ENCODE results near the gene PGD.
"Not testable (repeated sequence)": the region's sequence is repeated elsewhere in the genome, so short reads cannot be mapped to it uniquely, and the experiment has no call there.

The PGD gene

DNA sequence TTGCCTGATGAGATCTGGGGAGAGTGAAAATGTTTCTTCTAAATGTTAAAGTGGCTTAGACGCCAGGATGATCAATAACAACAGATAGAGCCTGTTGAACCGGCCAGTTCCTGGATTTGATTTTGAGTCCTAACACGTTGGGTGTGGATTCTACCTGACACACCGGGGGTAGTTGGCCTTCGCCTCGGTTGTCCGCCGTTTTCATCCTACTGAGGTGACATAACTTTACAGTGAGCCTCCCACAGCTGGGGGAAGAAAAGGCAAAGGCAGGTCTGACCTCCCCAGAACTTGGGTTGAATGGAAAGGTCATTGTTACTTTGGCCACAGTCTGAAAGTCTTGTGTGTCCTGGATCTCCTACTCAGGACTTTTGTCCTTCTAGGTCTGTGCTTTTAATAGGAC is 1.1 kb downstream of the PGD start:
- DNase-seq = no peak

DNA sequence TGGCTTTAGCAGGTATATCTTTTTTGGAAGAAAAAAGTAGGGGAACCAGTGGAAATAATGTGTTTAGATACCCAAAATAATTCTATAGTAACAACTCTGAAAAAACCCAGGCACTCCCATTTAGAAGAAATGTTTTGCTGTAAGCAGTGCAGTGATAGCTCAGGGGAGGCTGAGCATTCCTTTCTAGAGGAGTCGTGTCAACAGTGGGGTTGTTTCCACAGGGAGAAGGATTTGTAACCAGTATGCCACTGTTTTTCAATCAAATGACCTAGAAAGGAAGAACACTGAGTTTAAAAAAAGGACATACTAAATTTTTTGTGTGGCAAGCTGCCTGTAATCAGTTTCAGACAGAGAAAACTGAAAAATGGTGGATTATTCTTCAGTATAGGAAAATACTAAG is 2.4 kb downstream of the PGD start:
- no peak for DNase-seq

DNA sequence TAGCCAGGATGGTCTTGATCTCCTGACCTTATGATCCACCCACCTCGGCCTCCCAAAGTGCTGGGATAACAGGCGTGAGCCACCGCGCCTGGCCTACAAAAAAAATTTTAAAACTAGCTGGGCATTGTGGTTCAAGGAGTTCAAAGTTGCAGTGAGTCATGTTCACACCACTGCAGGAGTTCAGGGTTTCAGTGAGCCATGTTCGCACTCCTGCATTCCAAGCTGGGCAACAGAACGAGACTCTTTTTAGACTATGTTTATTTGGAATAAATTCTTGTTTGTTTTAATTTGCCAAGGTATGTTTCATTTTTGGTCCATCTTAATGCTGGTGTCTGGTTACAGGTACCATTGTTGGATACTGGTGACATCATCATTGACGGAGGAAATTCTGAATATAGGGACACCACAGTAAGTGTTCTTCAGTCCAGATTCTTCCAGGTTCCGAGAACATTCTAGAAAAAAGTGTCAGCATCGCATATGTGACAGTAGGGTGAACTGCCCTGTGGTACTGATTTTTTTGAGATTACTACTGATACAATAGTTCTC is 3.9 kb downstream of the PGD start:
- no peak for DNase-seq

DNA sequence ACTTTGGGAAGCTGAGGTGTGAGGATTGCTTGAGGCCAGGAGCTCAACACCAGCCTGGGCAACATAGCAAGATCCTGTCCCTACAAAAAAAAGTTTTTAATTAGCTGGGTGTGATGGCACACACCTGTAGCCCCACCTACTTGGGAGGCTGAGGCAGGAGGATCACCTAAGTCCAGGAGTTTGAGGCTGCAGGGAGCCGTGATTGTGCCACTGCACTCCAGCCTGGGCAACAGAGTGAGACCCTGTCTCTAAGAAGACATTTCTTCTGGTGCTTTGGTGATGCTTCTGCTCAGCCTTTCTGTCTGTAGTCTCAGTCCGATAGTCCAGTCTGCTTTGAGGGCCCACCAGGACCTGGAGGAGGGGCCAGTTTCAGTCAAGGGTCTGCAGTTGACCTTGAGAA is 8.3 kb downstream of the PGD start:
- no peak for DNase-seq

DNA sequence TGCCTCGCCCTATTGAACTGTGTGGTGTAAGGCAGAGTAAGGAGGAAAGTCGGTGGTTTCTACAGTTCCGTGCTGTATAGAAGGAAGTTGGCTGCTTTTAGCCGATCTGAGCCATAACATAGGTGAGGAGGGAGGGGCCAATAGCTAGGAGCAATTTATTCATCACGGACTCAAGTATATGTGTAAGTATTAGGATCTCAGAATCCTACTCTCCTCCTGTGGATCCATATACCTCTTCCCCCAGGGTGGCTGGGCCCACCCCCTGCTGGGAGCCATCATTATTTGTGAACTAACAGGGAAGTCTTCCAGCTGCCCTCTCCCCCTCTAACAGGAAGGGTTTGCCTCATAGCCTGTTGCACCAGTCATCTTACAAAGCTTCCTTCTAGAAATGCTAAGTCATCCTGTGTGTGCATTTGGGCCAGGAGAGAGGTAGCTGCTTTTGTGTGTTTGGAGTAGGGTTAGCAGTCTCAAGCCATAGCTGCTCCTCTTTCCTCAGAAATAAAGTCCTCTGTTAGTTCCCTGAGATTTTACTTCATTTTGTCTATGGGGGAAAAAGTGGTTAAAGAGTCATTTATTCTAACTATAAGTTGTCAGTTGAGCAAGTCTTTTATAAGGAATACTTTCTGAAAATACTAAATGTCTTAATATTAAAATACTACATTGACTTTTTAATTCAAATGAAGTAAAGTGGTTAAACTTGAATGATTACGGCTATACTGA is 16.5 kb downstream of the PGD start:
- peak; percentile 14 for DNase-seq

DNA sequence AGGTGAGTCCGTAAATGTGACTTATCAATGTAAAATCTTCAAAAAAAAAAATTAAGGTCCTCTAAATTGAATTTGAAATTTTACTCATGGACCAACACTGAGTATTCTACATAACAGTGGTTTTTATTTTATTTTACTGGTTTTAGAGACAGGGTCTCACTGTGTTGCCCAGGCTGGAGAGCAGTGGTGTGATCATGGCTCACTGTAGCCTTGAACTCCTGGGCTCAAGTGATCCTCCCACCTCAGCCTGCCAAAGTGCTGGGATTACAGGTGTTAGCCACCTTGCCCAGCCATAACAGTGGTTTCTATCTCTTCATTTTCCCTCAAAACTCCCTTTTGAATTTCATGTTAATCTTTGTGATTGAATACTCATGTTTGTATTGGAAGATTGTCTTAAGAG is 17.1 kb downstream of the PGD start:
- not testable (repeated sequence) for DNase-seq

DNA sequence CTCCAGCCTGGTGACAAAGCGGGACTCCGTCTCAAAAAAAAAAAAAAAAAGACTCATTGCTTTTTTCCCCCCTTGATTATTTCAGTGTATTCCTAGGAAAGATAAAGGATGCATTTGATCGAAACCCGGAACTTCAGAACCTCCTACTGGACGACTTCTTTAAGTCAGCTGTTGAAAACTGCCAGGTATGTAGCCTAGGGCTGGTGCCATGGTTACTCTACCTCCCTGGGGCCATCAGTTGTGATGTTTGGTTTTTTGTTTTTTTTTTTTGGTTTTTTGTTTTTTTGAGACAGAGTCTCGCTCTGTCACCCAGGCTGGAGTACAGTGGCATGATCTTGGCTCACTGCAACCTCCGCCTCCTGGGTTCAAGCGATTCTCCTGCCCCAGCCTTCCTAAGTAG is 19.9 kb downstream of the PGD start:
- DNase-seq = not testable (repeated sequence)

DNA sequence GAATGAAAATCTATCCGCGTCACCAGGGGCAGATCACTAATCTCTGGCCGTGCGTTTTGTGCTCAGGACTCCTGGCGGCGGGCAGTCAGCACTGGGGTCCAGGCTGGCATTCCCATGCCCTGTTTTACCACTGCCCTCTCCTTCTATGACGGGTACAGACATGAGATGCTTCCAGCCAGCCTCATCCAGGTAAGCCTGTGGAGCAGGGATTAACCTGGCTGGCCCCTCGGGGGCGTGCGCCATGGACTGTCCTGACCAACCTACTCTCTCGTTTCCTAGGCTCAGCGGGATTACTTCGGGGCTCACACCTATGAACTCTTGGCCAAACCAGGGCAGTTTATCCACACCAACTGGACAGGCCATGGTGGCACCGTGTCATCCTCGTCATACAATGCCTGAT is 20.5 kb downstream of the PGD start:
- DNase-seq = no peak

DNA sequence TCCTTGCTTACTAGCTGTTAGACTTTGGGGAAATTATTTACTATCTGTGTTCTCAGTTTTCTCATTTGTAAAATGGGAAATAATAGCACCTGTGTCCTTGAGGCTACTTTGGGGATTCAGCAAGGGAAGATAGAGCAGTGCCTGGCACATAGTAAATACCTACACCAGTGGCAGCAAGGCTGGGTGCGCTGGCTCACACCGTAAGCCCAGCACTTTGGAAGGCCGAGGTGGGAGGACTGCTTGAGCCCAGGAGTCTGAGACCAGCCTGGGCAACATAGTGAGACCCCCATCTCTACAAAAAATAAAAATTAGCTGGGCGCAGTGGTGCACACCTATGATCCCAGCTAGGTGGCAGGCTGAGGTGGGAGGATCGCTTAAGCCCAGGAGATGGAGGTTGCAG is 22.8 kb downstream of the PGD start:
- no peak for DNase-seq

DNA sequence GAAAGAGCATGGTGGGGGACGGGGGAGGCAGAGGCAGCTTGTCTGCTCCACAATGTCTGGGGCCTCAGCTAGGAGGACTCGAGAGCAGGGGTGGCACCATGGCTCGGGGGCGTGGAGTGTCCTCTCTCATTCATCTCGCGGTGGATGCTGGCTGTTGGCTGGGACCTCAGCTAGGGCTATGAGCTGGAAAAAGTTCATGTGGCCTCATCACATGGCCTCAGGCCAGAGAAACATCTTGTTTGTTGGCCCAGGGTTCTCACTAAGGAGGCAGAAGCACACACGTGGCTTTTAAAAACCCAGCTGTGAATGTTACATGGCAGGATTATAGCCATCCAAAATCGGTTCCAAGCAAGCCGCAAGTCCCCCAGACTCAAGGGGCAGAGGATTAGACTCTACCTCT is 25.2 kb downstream of the PGD start:
- no peak for DNase-seq

DNA sequence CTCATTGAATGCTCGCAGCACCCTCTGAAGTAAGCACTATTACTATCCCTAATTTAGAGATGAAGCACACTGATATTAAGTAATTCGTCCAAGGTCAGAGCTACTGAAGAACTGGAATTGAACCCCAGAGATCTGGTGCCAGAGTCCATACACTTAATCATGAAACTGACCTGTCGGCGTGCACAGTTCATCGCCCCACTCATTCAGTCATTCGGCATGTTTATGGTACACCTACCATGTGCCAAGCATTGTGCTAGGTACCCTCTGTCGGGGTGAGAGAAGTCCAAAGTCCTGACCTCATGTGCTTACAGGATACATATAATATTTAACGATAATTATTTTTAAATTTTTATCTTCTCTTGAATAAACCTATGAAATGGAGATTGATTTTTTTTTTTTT is 25.8 kb downstream of the PGD start:
- no peak for DNase-seq

DNA sequence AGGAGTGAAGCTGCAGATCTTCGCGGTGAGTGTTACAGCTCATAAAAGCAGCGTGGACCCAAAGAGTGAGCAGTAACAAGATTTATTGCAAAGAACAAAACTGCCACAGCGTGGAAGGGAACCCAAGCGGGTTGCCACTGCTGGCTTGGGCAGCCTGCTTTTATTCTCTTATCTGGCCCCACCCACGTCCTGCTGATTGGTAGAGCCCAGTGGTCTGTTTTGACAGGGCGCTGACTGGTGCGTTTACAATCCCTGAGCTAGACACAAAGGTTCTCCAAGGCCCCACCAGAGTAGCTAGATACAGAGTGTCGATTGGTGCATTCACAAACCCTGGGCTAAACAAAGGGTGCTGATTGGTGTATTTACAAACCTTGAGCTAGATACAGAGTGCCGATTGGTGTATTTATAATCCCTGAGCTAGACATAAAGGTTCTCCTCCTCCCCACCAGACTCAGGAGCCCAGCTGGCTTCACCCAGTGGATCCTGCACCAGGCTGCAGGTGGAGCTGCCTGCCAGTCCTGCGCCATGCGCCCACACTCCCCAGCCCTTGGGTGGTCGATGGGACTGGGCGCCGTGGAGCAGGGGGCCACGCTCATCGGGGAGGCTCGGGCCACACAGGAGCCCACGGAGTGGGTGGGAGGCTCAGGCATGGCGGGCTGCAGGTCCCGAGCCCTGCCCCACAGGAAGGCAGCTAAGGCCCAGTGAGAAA is 27.1 kb downstream of the PGD start:
- not testable (repeated sequence) for DNase-seq

DNA sequence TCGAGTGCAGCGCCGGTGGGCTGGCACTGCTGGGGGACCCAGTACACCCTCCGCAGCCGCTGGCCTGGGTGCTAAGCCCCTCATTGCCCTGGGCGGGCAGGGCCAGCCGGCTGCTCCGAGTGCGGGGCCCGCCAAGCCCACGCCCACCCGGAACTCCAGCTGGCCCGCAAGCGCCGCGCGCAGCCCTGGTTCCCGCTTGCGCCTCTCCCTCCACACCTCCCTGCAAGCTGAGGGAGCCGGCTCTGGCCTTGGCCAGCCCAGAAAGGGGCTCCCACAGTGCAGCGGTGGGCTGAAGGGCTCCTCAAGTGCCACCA is 27.6 kb downstream of the PGD start:
- DNase-seq = not testable (repeated sequence)

DNA sequence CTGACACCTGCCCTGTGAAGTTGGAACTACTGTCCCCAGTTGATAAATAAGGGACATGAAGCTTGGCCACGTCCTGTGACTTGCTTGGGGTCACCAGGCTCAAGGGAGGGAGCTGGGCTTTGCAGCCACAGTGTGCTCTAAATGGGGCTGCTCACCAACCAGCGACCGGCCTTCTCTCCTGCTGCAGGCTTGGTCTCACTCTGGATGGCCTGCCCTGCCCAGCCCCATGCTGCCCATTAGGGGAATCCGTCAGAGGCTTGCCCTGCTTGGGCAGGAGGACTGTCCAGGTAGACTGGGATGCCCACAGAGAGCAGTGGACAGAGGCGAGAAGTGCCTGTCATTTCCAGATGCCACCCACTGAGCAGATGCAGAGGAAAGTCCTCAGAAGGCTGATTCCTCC is 30.1 kb downstream of the PGD start:
- no peak for DNase-seq

DNA sequence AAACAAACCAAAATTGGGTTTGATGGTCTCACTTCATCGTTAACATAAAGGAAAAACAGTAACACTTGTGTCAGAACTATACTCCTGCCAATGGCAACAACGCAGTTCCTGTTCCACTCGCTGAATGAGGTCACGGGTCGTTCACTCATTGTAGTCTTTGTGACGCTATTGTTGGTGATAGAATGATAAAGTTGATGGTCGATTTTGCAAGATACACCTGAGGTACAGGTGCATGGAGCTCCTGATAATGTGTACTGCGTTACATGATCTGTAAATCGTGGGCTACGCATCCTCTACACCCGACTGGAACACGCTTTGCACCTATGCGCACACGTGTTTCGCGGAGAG is 31.0 kb downstream of the PGD start:
- DNase-seq = no peak

DNA sequence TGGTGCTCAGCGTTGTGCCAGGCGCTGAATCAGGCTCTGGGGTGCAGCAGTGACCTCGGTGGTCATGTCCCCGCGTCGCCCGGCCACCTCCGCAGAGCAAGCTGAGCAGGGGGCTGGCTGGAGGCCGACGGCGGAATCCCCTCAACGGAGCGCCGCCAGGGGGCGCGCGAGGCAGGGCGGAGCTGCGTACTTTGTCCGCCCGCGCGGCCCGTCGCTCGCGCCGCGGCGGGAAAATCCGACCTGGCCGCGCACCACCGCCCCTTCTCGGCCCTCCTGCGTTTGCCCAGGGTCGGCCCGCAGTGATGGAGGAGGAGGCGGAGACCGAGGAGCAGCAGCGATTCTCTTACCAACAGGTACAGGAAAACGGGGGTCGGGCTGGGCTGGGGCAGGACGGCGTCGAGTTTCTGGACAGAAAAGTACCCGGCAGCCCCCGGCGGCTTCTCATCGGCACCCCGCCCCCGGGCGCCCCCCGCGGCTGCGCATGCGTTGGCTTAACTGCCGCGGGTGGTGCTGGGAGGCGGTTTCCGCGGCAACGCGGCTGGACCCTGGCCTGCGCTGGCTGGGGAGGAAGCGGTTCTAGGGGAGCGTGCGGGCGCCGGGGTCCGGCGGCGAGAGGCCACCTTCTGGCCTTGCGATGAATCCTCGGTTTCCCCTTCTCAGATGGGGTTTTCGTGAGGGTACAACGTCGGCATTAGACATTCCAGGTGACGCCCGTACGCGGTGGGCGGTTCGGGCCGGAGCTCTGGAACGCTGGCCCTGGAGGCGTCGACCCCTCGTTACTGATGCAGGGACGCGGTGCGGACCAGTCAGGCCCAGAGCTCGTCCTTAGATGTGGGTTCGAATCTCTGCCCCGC is 31.6 kb downstream of the PGD start, which contains the start of gene CENPS:
Gene CENPS (plus strand): TSS at position 218 of the 854 bp plus-strand sequence. CDS start 85 bp downstream, at position 303.
- peak; percentile 91 for DNase-seq

DNA sequence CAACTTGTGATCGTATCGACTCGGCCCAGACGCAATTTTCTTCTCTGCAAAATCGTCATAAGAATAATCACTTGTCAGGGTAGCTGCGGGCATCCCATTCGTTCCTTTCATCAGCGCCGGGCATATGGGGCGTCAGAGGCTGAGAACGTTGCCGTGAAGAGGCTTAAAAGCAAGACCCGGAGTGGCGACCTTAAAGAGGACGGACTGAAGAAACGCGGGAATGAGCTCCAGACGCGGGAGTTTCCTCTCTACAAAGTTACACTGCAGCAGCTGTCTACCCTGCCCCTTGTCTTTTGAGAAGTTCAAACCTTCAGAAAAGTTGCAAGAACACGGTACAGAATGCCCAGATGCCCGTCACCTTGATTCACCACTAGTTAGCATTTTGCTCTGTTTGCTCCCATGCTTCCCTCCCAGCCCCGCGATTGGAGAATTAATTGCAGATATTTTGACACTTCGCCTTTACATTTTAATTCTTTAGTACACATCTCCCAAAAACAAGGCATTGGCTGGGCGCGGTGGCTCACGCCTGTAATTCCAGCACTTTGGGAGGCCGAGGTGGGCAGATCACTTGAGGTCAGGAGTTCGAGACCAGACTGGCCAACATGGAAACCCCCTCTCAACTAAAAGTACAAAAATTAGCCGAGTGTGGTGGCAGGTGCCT is 32.3 kb downstream of the PGD start:
- DNase-seq = no peak

DNA sequence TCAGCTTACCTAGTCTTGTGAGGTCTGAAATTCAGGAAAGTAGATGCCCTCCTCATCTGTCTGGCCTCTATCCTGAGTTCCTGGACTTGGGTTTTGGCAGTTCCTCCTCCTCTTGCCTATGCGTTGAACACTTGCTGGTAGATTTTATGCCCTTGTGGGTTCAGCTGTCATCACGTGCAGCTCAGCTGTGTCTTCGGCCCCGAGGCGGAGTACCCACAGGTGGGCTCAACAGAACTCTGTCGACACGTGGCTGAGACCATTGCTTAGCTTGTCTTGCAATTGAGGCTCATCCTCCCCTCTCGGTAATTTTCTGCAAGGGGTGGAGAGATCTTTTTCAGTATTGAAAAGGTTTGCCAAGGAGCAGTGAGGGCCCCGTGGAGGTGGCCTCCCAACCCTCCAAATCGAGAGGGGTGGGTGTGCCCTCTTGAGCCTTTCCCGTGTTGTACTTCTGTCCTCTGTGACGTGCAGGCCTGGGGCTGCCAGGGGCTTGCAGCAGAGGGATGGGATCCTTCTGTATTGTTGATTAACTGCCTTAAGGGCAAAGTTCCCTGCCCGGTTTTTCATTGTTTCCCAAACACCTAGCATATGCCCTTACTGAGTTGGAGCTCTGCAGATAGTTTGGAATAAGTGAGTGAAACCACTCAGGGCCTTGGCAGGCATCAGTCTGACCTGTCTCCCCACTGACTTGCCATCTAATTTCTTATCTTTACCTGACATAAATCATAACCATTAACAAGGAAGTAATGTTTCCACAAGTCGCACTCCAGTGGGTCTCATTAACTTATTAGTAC is 34.2 kb downstream of the PGD start:
- DNase-seq = no peak

DNA sequence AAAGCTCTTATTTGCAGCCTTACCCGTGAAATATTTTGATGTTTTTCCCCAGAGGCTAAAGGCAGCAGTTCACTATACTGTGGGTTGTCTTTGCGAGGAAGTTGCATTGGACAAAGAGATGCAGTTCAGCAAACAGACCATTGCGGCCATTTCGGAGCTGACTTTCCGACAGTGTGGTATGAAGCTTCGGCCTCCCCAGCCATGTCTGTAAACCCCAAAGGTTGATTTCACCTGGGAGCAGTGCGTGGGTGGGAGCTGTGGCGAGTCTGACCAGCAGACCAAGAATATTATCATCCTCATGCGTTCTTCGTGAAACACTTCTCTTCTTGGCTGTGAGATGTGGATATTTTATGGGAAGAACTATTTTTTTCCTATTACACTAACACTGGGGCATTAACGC is 34.9 kb downstream of the PGD start:
- DNase-seq = no peak

DNA sequence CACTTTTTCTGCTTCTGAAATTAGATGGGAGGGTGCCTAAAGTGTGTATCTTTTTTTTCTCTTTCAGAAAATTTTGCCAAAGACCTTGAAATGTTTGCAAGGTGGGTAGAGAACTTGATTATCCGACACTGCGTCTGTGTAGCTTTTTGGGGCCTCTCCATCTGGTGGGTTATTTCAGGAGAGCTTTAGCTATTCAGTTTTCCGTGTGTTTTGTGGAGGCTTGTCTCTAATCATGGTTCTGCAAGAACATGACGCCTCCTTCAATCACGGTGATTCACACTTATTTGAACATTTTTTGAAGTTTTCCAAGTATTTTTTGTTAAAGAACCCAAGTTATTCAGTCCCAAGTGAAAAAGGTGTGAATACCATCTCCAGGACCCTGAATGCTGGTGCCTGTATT is 35.7 kb downstream of the PGD start:
- no peak for DNase-seq

DNA sequence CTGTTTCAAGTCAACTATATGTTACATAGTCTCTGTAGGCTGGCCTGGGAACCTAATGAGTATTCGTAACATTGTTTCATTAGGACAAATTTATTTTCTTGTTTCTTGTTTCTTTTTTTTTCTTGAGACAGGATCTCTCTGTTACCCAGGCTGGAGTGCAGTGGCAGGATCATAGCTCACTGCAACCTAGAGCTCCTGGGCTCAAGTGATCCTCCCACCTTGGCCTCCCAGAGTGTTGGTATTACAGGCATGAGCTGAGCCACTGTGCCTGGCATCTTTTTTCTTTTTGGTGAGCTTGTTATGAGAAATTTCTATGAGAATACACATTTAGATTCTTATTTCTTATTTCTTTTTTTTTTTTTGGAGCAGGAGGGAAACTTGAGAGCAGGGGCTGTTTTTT is 38.2 kb downstream of the PGD start:
- DNase-seq = no peak

DNA sequence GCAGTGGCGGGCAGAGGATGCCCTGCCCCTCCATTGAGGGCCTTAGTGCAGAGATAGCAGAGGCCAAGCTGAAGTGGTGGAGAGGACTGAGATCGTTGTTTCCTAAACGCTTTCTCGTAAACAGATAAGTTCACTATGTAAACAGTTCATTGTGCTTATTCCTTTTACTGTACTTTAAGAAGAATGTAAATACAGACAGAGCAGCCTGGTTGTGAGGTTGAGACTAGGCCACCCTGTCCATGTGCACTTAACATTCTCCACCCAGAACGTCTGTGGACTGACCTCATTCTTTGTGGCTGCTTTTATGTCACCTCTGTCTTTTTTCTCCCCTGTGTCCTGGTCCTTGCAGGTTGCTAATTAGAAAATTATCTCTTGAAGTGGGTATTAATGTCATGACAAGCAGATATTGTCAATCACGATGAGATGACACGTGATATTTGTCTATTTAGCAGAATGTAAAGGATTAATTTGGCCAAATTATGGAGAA is 39.9 kb downstream of the PGD start:
- DNase-seq = no peak
